ENCODE data around the gene ICE2. TPM values are rescaled to one million over a fixed set of nuclear protein-coding genes. Genes with fewer than 3 reads are reported as not detected.

The ICE2 gene
- total and polyA plus RNA-seq, 2 of the 8 experiments (the other 6 are each of a cell fraction or from before 2014, with no cell fraction given): 40.0 to 87.3 TPM

- Histone ChIP-seq H4K20me1 (replicated peaks in 1 of 2; ENCODE audit: control insufficient read depth in 1 of 2, insufficient read depth in 2 of 2, low read length in 2 of 2) (peaks cover 0 to 2% of the 10 kb centered on the region in 2 experiments), H3K23ac (ENCODE audit: insufficient read length) (no peak overlapping the region), H3K36me3 (ENCODE audit: control insufficient read depth in 2 of 4, insufficient read depth in 4 of 4, low read length in 3 of 4) (peaks cover 0 to 36% (median 11%) of the 10 kb centered on the region in 4 experiments; a peak in 6 of 8 replicates), H4K91ac (replicated peaks; ENCODE audit: insufficient read length, low read length) (no peak overlapping the region), H3K14ac (ENCODE audit: insufficient read length) (no peak overlapping the region), H3K4me1 (replicated peaks in 1 of 4; ENCODE audit: control insufficient read depth in 3 of 4, insufficient read depth in 4 of 4, low read length in 3 of 4) (no peaks in the 10 kb centered on the region), H2BK5ac (ENCODE audit: low read depth, low read length) (no peak overlapping the region), H2AFZ (ENCODE audit: low read length) (no peak overlapping the region), H2BK20ac (ENCODE audit: low read length) (no peak overlapping the region), H3K79me2 (ENCODE audit: control insufficient read depth in 1 of 2, insufficient read depth in 2 of 2, low read length in 2 of 2) (no peaks in the 10 kb centered on the region), H3K23me2 (ENCODE audit: low read depth, low read length) (no peaks in the 10 kb centered on the region), H2AK5ac (ENCODE audit: low read depth, low read length) (no peak overlapping the region), H4K8ac (ENCODE audit: extremely low read depth, insufficient read depth, low read length) (no peak overlapping the region), H3K79me1 (ENCODE audit: low read depth, low read length) (no peaks in the 10 kb centered on the region), H3K27me3 (replicated peaks in 1 of 4; ENCODE audit: control insufficient read depth in 3 of 4, extremely low read depth in 1 of 4, insufficient read depth in 3 of 4, low read length in 3 of 4) (no peaks in the 10 kb centered on the region), H3K18ac (ENCODE audit: extremely low read depth, low read length) (no peak overlapping the region), H3K56ac (replicated peaks; ENCODE audit: insufficient read length, low read depth, low read length) (no peak overlapping the region), H4K5ac (ENCODE audit: insufficient read length, low read depth, low read length) (no peak overlapping the region), H3K4me3 (ENCODE audit: extremely low read depth in 1 of 4, insufficient read depth in 2 of 4, low read depth in 3 of 4, low read length in 4 of 4) (no peak overlapping the region), H2BK12ac (ENCODE audit: low read depth, low read length) (no peak overlapping the region), H3K4ac (replicated peaks; ENCODE audit: insufficient read length, low read depth, low read length) (no peak overlapping the region), H3K9ac (replicated peaks in 1 of 4; ENCODE audit: extremely low read depth in 1 of 4, low read depth in 3 of 4, low read length in 3 of 4) (no peak overlapping the region; a peak in 1 of 7 replicates), H2BK120ac (replicated peaks; ENCODE audit: low read depth, low read length) (no peak overlapping the region), H2BK15ac (ENCODE audit: low read length) (no peak overlapping the region), H3K9me3 (ENCODE audit: insufficient read depth in 2 of 2, low read depth in 1 of 2, low read length in 1 of 2) (no peaks in the 10 kb centered on the region), H3K4me2 (ENCODE audit: insufficient read depth in 1 of 2, low read depth in 2 of 2, low read length in 2 of 2) (no peak overlapping the region), H3K27ac (ENCODE audit: low read depth, low read length) (no peak overlapping the region)
- no peak for TF ChIP-seq CBX8 (IDR thresholded peaks at IDR 0.05; ENCODE audit: borderline replicate concordance, low read depth, low read length)
- TF ChIP-seq RNF2 (IDR thresholded peaks at IDR 0.05; ENCODE audit: borderline replicate concordance, low read depth, low read length, missing control alignments, poor library complexity, severe bottlenecking): no peak
- TF ChIP-seq GABPA (IDR thresholded peaks at IDR 0.05; ENCODE audit: borderline replicate concordance, insufficient read depth, low read length): no peak
- TF ChIP-seq RFX5 (IDR thresholded peaks at IDR 0.05; ENCODE audit: borderline replicate concordance, low read depth, low read length): no peak
- no peak for TF ChIP-seq RXRA (IDR thresholded peaks at IDR 0.05; ENCODE audit: insufficient read depth, low read depth, low read length)
- no peak for TF ChIP-seq ASH2L (IDR thresholded peaks at IDR 0.05; ENCODE audit: low read length)
- TF ChIP-seq POLR2AphosphoS5 (IDR thresholded peaks at IDR 0.05; ENCODE audit: low read depth, low read length): no peak
- TF ChIP-seq CHD2 (IDR thresholded peaks at IDR 0.05; ENCODE audit: low read length): no peak
- TF ChIP-seq TAF7 (optimal IDR thresholded peaks at IDR 0.05; ENCODE audit: borderline replicate concordance, low read depth, low read length): no peak
- no peak for TF ChIP-seq EGR1 (IDR thresholded peaks at IDR 0.05; ENCODE audit: borderline replicate concordance, low read depth, low read length)
- no peak for TF ChIP-seq E2F6 (IDR thresholded peaks at IDR 0.05)
- WGBS, 2 experiments (ENCODE audit: extremely low coverage in 1 of 2, insufficient coverage in 1 of 2, insufficient read length in 1 of 2, insufficient replicate concordance in 2 of 2, low coverage in 1 of 2, low lambda C conversion rate in 2 of 2, missing lambda C conversion rate in 1 of 2): 91% methylated on average over 3 of the region's 3 CpGs; no CpG with 5 or more reads in 1 of the 2 experiments
- ChIA-PET CTCF (ENCODE audit: partially characterized antibody) (no interaction called here), POLR2A (ENCODE audit: partially characterized antibody) (interaction anchor here (1.6 kb wide), 1 partner anchor 16 kb away, joined by 3 read pairs; no protein-coding TSS in a partner anchor)
- no peak for DNase-seq (ENCODE audit: low read depth in 1 of 2, low spot score in 2 of 2)
- FAIRE-seq: no peak
Measured at GRCh38 chr15:60457985-60458384, 21.0 kb downstream of the ICE2 start.

All from H1 (cell line).